RWPE2 (cell line): ENCODE measurements around the gene NOVA2.

Source experiments
- ATAC-seq: fragments of 200-7000 bp; cut with Tn5 transposase; 3 replicates; pipeline ENCODE4 v1.9.1; 2021; ENCODE audit warnings: low read depth
- DNase-seq: peaks from one replicate; pipeline ENCODE4 v3.0.0-alpha.2; 2020; ENCODE audit warnings: low spot score
- H3K27ac ChIP-seq: fragments of 450-650 bp; 2 replicates; pipeline ENCODE4 v1.5.1; 2017; ENCODE audit warnings: mild to moderate bottlenecking; ENCODE audit not compliant: poor library complexity, severe bottlenecking
- H3K27me3 ChIP-seq: fragments of 250-450 bp; sonication (Bioruptor Pico); 2 replicates; pipeline ENCODE4 v1.5.1; 2021; ENCODE audit warnings: mild to moderate bottlenecking, moderate library complexity; ENCODE audit not compliant: insufficient read depth, poor library complexity, severe bottlenecking
- H3K36me3 ChIP-seq: fragments of 250-450 bp; sonication (Bioruptor Pico); 2 replicates; pipeline ENCODE4 v1.5.1; 2020; ENCODE audit warnings: low read depth, mild to moderate bottlenecking, moderate library complexity
- H3K4me1 ChIP-seq: fragments of 250-450 bp; sonication (Bioruptor Pico); 2 replicates; pipeline ENCODE4 v1.5.1; 2021; ENCODE audit warnings: mild to moderate bottlenecking, moderate library complexity; ENCODE audit not compliant: insufficient read depth, poor library complexity, severe bottlenecking
- H3K4me3 ChIP-seq: fragments of 250-450 bp; sonication (Bioruptor Pico); 2 replicates; pipeline ENCODE4 v1.5.1; 2021; ENCODE audit warnings: mild to moderate bottlenecking, moderate library complexity; ENCODE audit not compliant: severe bottlenecking
- H3K9me3 ChIP-seq: fragments of 250-450 bp; sonication (Bioruptor Pico); 2 replicates; pipeline ENCODE4 v1.5.1; 2021; ENCODE audit warnings: mild to moderate bottlenecking, moderate library complexity; ENCODE audit not compliant: severe bottlenecking
- CTCF ChIP-seq: fragments of 450-650 bp; IDR thresholded peaks from one replicate; pipeline ENCODE4 v1.5.1; 2017; ENCODE audit warnings: mild to moderate bottlenecking, moderate library complexity; ENCODE audit not compliant: poor library complexity, severe bottlenecking

The NOVA2 gene

DNA sequence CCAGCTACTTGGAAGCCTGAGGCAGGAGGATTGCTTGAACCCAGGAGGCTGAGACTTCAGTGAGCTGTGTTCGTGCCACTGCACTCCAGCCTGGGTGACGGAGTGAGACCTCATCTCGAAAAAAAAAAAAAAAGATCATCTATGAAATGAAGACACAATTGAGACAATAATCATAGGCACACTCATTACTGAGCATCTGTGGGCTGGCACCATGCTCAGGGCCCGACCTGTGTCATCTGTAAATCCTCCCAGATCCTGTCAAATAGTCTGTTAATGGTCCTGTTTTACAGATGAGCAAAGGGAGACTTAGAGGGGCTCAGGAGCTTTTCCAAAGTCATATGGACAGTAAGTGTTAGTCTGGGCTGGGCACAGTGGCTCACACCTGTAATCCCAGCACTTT, 54.9 kb downstream of the NOVA2 start:
- Histone ChIP-seq H3K4me3 (no peak overlapping the region), H3K27me3 (no peaks in the 10 kb centered on the region), H3K4me1 (no peaks in the 10 kb centered on the region), H3K36me3 (no peaks in the 10 kb centered on the region), H3K9me3 (no peaks in the 10 kb centered on the region), H3K27ac (no peak overlapping the region)
- TF ChIP-seq CTCF = no peak
- DNase-seq (no peak), ATAC-seq (no peak)

GRCh38 chr19:45917421-45918091, 56.1 kb downstream of the NOVA2 start:
- no peaks in the 10 kb centered on the region for H3K27me3 ChIP-seq
- no peak for TF ChIP-seq CTCF
- ATAC-seq = no peak
- no peaks in the 10 kb centered on the region for H3K4me1 ChIP-seq
- H3K9me3 ChIP-seq = no peaks in the 10 kb centered on the region
- DNase-seq = no peak
- no peak overlapping the region for H3K4me3 ChIP-seq
- H3K36me3 ChIP-seq = no peaks in the 10 kb centered on the region
- H3K27ac ChIP-seq = no peak overlapping the region

DNA sequence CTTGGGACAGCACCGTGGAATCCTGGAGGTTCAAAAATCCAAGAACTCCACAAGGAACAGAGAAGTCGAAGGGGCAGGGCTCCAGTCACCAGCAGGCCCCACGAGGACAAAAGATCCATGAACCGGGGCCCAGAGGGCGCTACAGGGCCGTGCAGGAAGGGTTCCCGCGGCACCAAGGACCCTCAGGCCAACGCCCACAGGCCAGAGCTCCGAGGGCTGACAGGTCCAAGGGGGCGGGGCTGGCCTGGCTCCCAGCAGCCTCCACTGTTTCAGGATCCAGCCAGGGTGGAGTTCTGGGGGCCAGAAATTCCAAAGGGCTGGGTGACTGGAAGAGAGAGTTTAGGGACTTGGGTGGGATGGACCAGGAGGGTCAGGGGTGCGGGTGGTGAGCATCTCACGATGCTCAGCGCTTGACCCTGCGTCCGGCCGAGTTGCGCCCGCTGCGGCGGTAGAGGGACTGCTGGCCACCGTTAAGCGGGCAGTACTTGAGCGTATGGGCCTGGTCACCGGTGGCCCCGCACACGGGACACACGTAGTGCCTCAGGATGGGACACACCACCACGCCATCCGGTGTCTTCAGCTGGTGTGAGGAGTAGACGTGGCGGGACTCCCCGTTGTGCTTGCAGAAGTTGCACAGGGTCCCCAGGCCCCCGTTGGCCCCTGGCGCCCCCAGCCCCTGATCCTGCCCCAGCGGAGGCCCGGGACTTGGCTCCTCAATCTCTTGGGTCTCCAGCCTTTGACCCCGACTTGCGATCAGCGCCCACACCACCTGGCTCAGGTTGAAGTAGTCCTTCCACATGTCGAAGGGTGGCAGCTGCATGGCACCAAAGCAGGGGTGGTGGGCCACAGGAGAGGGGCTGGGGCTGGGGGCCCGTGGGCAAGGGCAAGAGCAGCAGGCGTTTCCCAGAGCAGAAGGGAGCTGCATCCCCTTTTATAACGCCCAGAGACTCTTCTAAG, 59.5 kb downstream of the NOVA2 start, which contains the start of gene NANOS2:
NANOS2 (minus strand) TSS at position 905 of the 957 bp plus-strand sequence; CDS start at position 820, 85 bp downstream.
- DNase-seq (no peak), ATAC-seq (no peak)
- TF ChIP-seq CTCF = no peak
- H3K9me3 ChIP-seq = no peaks in the 10 kb centered on the region
- H3K4me3 ChIP-seq = no peak within 1 kb of the TSS
- no peaks in the 10 kb centered on the region for H3K27me3 ChIP-seq
- H3K36me3 ChIP-seq = no peaks in the 10 kb centered on the region
- H3K27ac ChIP-seq = no peak within 1 kb of the TSS
- H3K4me1 ChIP-seq = no peaks in the 10 kb centered on the region

- Histone ChIP-seq H3K27me3 (no peaks in the 10 kb centered on the region), H3K27ac (no peak overlapping the region), H3K9me3 (no peaks in the 10 kb centered on the region), H3K4me3 (no peak overlapping the region), H3K4me1 (no peaks in the 10 kb centered on the region), H3K36me3 (no peaks in the 10 kb centered on the region)
- ATAC-seq (no peak; the same call in 2 of the 3 replicates), DNase-seq (no peak)
- no peak for TF ChIP-seq CTCF
These were observed 62.4 kb downstream of the NOVA2 start for GRCh38 chr19:45911291-45911690.

DNA sequence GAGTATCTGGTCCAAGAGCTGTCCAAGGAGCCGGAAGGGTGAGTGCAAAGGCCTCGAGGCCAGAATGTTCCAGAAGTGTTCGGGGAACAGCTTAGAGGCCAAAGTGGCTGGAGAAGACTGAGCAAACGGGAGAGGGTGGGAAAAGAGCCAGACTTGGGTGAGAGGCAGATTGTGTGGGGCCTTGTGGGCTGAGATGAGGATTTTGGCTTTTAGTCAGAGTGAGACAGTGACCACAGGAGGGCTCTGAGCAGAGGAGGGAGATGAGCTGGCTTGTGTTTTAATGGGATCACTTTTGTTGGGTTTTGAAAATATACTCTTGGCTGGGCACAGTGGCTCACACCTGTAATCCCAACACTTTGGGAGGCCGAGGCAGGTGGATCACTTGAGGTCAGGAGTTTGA, 64.7 kb downstream of the NOVA2 start:
- Histone ChIP-seq H3K36me3 (no peaks in the 10 kb centered on the region), H3K4me1 (no peaks in the 10 kb centered on the region), H3K27me3 (no peaks in the 10 kb centered on the region), H3K9me3 (no peaks in the 10 kb centered on the region), H3K27ac (no peak overlapping the region), H3K4me3 (no peak overlapping the region)
- ATAC-seq (no peak), DNase-seq (no peak)
- no peak for TF ChIP-seq CTCF
